Measurements from ENCODE around the gene AFAP1L1.

DNA sequence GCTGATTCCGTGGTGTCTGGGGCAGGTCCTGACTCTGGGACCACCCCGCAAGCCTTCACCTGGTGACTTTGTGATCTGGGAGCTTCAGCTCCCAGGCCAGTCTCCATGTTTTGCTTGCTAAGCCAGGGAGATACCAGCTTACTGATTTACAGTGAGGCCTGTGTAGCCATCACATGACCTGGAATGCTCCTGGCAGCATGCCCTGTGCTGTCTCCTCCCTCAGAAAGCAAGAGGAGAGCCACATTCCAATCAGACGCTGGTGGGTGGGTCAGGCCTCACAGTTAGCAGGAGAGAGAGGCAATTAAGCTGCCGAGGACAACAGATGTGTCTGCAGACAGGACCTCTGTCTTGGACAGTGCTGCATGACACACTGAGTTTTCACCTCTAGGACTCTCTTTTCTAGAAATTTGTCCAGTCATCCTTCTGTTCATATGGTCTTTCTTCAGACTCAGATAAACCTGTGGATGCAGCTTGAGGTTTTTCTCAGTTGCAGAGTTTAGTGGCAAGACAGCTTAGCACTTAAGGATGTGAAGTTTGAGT, 49.2 kb downstream of the AFAP1L1 start:
- TF ChIP-seq, protein P1, sequence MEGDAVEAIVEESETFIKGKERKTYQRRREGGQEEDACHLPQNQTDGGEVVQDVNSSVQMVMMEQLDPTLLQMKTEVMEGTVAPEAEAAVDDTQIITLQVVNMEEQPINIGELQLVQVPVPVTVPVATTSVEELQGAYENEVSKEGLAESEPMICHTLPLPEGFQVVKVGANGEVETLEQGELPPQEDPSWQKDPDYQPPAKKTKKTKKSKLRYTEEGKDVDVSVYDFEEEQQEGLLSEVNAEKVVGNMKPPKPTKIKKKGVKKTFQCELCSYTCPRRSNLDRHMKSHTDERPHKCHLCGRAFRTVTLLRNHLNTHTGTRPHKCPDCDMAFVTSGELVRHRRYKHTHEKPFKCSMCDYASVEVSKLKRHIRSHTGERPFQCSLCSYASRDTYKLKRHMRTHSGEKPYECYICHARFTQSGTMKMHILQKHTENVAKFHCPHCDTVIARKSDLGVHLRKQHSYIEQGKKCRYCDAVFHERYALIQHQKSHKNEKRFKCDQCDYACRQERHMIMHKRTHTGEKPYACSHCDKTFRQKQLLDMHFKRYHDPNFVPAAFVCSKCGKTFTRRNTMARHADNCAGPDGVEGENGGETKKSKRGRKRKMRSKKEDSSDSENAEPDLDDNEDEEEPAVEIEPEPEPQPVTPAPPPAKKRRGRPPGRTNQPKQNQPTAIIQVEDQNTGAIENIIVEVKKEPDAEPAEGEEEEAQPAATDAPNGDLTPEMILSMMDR (IDR thresholded peaks at IDR 0.05; ENCODE audit: low read depth, low read length, missing input control): no peak
- TF ChIP-seq, protein P2, sequence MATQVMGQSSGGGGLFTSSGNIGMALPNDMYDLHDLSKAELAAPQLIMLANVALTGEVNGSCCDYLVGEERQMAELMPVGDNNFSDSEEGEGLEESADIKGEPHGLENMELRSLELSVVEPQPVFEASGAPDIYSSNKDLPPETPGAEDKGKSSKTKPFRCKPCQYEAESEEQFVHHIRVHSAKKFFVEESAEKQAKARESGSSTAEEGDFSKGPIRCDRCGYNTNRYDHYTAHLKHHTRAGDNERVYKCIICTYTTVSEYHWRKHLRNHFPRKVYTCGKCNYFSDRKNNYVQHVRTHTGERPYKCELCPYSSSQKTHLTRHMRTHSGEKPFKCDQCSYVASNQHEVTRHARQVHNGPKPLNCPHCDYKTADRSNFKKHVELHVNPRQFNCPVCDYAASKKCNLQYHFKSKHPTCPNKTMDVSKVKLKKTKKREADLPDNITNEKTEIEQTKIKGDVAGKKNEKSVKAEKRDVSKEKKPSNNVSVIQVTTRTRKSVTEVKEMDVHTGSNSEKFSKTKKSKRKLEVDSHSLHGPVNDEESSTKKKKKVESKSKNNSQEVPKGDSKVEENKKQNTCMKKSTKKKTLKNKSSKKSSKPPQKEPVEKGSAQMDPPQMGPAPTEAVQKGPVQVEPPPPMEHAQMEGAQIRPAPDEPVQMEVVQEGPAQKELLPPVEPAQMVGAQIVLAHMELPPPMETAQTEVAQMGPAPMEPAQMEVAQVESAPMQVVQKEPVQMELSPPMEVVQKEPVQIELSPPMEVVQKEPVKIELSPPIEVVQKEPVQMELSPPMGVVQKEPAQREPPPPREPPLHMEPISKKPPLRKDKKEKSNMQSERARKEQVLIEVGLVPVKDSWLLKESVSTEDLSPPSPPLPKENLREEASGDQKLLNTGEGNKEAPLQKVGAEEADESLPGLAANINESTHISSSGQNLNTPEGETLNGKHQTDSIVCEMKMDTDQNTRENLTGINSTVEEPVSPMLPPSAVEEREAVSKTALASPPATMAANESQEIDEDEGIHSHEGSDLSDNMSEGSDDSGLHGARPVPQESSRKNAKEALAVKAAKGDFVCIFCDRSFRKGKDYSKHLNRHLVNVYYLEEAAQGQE (IDR thresholded peaks at IDR 0.05): peak; percentile 10
- TF ChIP-seq, protein P3, sequence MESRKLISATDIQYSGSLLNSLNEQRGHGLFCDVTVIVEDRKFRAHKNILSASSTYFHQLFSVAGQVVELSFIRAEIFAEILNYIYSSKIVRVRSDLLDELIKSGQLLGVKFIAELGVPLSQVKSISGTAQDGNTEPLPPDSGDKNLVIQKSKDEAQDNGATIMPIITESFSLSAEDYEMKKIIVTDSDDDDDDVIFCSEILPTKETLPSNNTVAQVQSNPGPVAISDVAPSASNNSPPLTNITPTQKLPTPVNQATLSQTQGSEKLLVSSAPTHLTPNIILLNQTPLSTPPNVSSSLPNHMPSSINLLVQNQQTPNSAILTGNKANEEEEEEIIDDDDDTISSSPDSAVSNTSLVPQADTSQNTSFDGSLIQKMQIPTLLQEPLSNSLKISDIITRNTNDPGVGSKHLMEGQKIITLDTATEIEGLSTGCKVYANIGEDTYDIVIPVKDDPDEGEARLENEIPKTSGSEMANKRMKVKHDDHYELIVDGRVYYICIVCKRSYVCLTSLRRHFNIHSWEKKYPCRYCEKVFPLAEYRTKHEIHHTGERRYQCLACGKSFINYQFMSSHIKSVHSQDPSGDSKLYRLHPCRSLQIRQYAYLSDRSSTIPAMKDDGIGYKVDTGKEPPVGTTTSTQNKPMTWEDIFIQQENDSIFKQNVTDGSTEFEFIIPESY (IDR thresholded peaks at IDR 0.05): no peak
- TF ChIP-seq HNF4G (IDR thresholded peaks at IDR 0.05) (no peak), JUND (IDR thresholded peaks at IDR 0.05) (no peak), GABPA (IDR thresholded peaks at IDR 0.05 in 1 of 2, conservative IDR thresholded peaks at IDR 0.05 in 1 of 2) (peak in 1 of 2 donors; percentile 40), HNF4A (conservative IDR thresholded peaks at IDR 0.05) (peak in 1 of 2 donors; percentile 23), EGR1 (IDR thresholded peaks at IDR 0.05; ENCODE audit: low read depth in 2 of 2) (no peak), SP1 (IDR thresholded peaks at IDR 0.05) (peak; percentile 75), RXRA (IDR thresholded peaks at IDR 0.05) (peak; percentile 25 to 48), FOXA1 (IDR thresholded peaks at IDR 0.05) (no peak), TAF1 (conservative IDR thresholded peaks at IDR 0.05) (peak; percentile 57)
- TF ChIP-seq, protein P4, sequence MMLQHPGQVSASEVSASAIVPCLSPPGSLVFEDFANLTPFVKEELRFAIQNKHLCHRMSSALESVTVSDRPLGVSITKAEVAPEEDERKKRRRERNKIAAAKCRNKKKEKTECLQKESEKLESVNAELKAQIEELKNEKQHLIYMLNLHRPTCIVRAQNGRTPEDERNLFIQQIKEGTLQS (IDR thresholded peaks at IDR 0.05): no peak
- TF ChIP-seq, protein P5, sequence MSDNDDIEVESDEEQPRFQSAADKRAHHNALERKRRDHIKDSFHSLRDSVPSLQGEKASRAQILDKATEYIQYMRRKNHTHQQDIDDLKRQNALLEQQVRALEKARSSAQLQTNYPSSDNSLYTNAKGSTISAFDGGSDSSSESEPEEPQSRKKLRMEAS (IDR thresholded peaks at IDR 0.05): no peak

Data from liver (tissue), 3 donors.